ENCODE results near the gene NHSL2. TPM values are rescaled to one million over a fixed set of nuclear protein-coding genes. Genes with fewer than 3 reads are reported as not detected.
A peak's percentile ranks its signal among the peaks of the same experiment; 100 is the strongest.

Gene NHSL2
- total RNA-seq, 1 experiment from 2014 or later, result 0.07 TPM

- H3K9me3 ChIP-seq (ENCODE audit: low read length), result 0 out of 2 replicates have a peak, but pooled peaks cover 4% of the 10 kb centered on the region
- TF ChIP-seq EZH2phosphoT487 (IDR thresholded peaks at IDR 0.05; ENCODE audit: borderline replicate concordance, low read length) (no peak), EZH2 (IDR thresholded peaks at IDR 0.05; ENCODE audit: low read length, unreplicated experiment) (no peak), CTCF (conservative IDR thresholded peaks at IDR 0.05; ENCODE audit: low read depth, low read length) (no peak)
- no peak overlapping the region for H2AFZ ChIP-seq (ENCODE audit: low read length)
- no TSS peak for BruUV-seq (replicated peaks)
- ATAC-seq, result no peak
- no peaks in the 10 kb centered on the region for H3K79me2 ChIP-seq (ENCODE audit: low read length)
- peaks cover 13% of the 10 kb centered on the region; the same call in 1 of the 2 replicates for H3K4me1 ChIP-seq (ENCODE audit: insufficient read depth, low read length)
- no peaks in the 10 kb centered on the region for H4K20me1 ChIP-seq (ENCODE audit: low read length)
- no peaks in the 10 kb centered on the region for H3K9me2 ChIP-seq (replicated peaks; ENCODE audit: low read length)
- ChIA-PET CTCF (no interaction called here), POLR2A (ENCODE audit: unreplicated experiment) (no interaction called here)
- no peaks in the 10 kb centered on the region for H3F3A ChIP-seq (ENCODE audit: low read length, unreplicated experiment)
- peak overlapping the region; percentile 32; the same call in 1 of the 2 replicates for H3K9ac ChIP-seq (ENCODE audit: low read length)
- H3K4me3 ChIP-seq (ENCODE audit: low read length), result no peak overlapping the region
- peak overlapping the region; percentile 47 for H3K27ac ChIP-seq (ENCODE audit: low read length)
- H3K4me2 ChIP-seq (ENCODE audit: low read length), result no peak overlapping the region; the same call in 1 of the 2 replicates
- DNase-seq, result no peak
- no peaks in the 10 kb centered on the region for H3K27me3 ChIP-seq (ENCODE audit: low read length)
- H3K36me3 ChIP-seq (ENCODE audit: low read depth, low read length), result no peaks in the 10 kb centered on the region
- intact Hi-C loops (cut with micrococcal nuclease), result no loop called here
These were observed 79.9 kb downstream of the NHSL2 start for GRCh38 chrX:71990518-71990917.

- CTCF ChIA-PET, result no interaction called here
These were observed 80.5 kb downstream of the NHSL2 start for GRCh38 chrX:71991164-71991563.

More at GRCh38 chrX:71991164-71991563, 80.5 kb downstream of the NHSL2 start:
- Histone ChIP-seq H3K9me3 (ENCODE audit: low read length) (0 out of 2 replicates have a peak, but pooled peaks cover 3% of the 10 kb centered on the region), H3K4me2 (ENCODE audit: low read length) (peak overlapping the region; percentile 31; the same call in 1 of the 2 replicates), H3K9ac (ENCODE audit: low read length) (peak overlapping the region; percentile 32; the same call in 1 of the 2 replicates), H3F3A (ENCODE audit: low read length, unreplicated experiment) (no peaks in the 10 kb centered on the region), H3K79me2 (ENCODE audit: low read length) (no peaks in the 10 kb centered on the region), H2AFZ (ENCODE audit: low read length) (no peak overlapping the region), H3K9me2 (replicated peaks; ENCODE audit: low read length) (no peaks in the 10 kb centered on the region), H4K20me1 (ENCODE audit: low read length) (no peaks in the 10 kb centered on the region), H3K4me1 (ENCODE audit: insufficient read depth, low read length) (peaks cover 13% of the 10 kb centered on the region; the same call in 1 of the 2 replicates), H3K27ac (ENCODE audit: low read length) (peak overlapping the region; percentile 49), H3K4me3 (ENCODE audit: low read length) (no peak overlapping the region), H3K36me3 (ENCODE audit: low read depth, low read length) (no peaks in the 10 kb centered on the region), H3K27me3 (ENCODE audit: low read length) (no peaks in the 10 kb centered on the region)
- TF ChIP-seq EZH2 (IDR thresholded peaks at IDR 0.05; ENCODE audit: low read length, unreplicated experiment) (no peak), CTCF (conservative IDR thresholded peaks at IDR 0.05; ENCODE audit: low read depth, low read length) (no peak), EZH2phosphoT487 (IDR thresholded peaks at IDR 0.05; ENCODE audit: borderline replicate concordance, low read length) (no peak)
- ATAC-seq, result peak; percentile 49
- POLR2A ChIA-PET (ENCODE audit: unreplicated experiment), result no interaction called here
- DNase-seq, result peak; percentile 27
- no TSS peak for BruUV-seq (replicated peaks)
- intact Hi-C loops (cut with micrococcal nuclease), result no loop called here
